Measurements from ENCODE around the gene METTL26.

METTL26 gene

GRCh38 chr16:661184-661821, 25.2 kb upstream of the METTL26 start:
- TF ChIP-seq TAF1 (IDR thresholded peaks at IDR 0.05; ENCODE audit: low read depth, low read length) (no peak), POU2F2 (IDR thresholded peaks at IDR 0.05; ENCODE audit: low read depth, low read length) (no peak), POLR2AphosphoS5 (IDR thresholded peaks at IDR 0.05; ENCODE audit: low read depth, low read length) (no peak), SPI1 (IDR thresholded peaks at IDR 0.05; ENCODE audit: low read depth, low read length) (no peak), POLR2A (IDR thresholded peaks at IDR 0.05; ENCODE audit: low read depth, low read length) (no peak)
- no peak for DNase-seq (ENCODE audit: insufficient read length, low spot score)
- no peak for FAIRE-seq

- FAIRE-seq, result peak; percentile 88
- no peak for TF ChIP-seq POU2F2 (IDR thresholded peaks at IDR 0.05; ENCODE audit: low read depth, low read length)
- no peak for TF ChIP-seq POLR2AphosphoS5 (IDR thresholded peaks at IDR 0.05; ENCODE audit: low read depth, low read length)
- no peak for TF ChIP-seq TAF1 (IDR thresholded peaks at IDR 0.05; ENCODE audit: low read depth, low read length)
- TF ChIP-seq SPI1 (IDR thresholded peaks at IDR 0.05; ENCODE audit: low read depth, low read length), result no peak
- TF ChIP-seq PAX5 (IDR thresholded peaks at IDR 0.05; ENCODE audit: insufficient read depth, low read length, severe bottlenecking), result no peak
- no peak for TF ChIP-seq POLR2A (IDR thresholded peaks at IDR 0.05; ENCODE audit: low read depth, low read length)
Observed at GRCh38 chr16:660459-661183, 24.5 kb upstream of the METTL26 start.

GRCh38 chr16:660132-660458, 24.0 kb upstream of the METTL26 start:
- DNase-seq (ENCODE audit: insufficient read length, low spot score), result no peak
- TF ChIP-seq POU2F2 (IDR thresholded peaks at IDR 0.05; ENCODE audit: low read depth, low read length), result no peak
- no peak for TF ChIP-seq PAX5 (IDR thresholded peaks at IDR 0.05; ENCODE audit: insufficient read depth, low read length, severe bottlenecking)
- TF ChIP-seq TAF1 (IDR thresholded peaks at IDR 0.05; ENCODE audit: low read depth, low read length), result no peak
- no peak for TF ChIP-seq POLR2A (IDR thresholded peaks at IDR 0.05; ENCODE audit: low read depth, low read length)
- TF ChIP-seq SPI1 (IDR thresholded peaks at IDR 0.05; ENCODE audit: low read depth, low read length), result no peak
- no peak for TF ChIP-seq POLR2AphosphoS5 (IDR thresholded peaks at IDR 0.05; ENCODE audit: low read depth, low read length)
- FAIRE-seq, result no peak

More at GRCh38 chr16:660459-661183, 24.5 kb upstream of the METTL26 start:
- peak; percentile 97 for DNase-seq (ENCODE audit: insufficient read length, low spot score)

GRCh38 chr16:659618-660017, 23.5 kb upstream of the METTL26 start:
- TF ChIP-seq PAX5 (IDR thresholded peaks at IDR 0.05; ENCODE audit: insufficient read depth, low read length, severe bottlenecking) (no peak), POU2F2 (IDR thresholded peaks at IDR 0.05; ENCODE audit: low read depth, low read length) (no peak), POLR2A (IDR thresholded peaks at IDR 0.05; ENCODE audit: low read depth, low read length) (no peak), POLR2AphosphoS5 (IDR thresholded peaks at IDR 0.05; ENCODE audit: low read depth, low read length) (no peak), TAF1 (IDR thresholded peaks at IDR 0.05; ENCODE audit: low read depth, low read length) (no peak), SPI1 (IDR thresholded peaks at IDR 0.05; ENCODE audit: low read depth, low read length) (no peak)
- DNase-seq (ENCODE audit: insufficient read length, low spot score) (no peak), FAIRE-seq (no peak)

- DNase-seq (ENCODE audit: insufficient read length, low spot score) (no peak), FAIRE-seq (no peak)
- TF ChIP-seq POLR2A (IDR thresholded peaks at IDR 0.05; ENCODE audit: low read depth, low read length) (no peak), SPI1 (IDR thresholded peaks at IDR 0.05; ENCODE audit: low read depth, low read length) (no peak)
Observed at GRCh38 chr16:658679-659571, 22.8 kb upstream of the METTL26 start.

DNA sequence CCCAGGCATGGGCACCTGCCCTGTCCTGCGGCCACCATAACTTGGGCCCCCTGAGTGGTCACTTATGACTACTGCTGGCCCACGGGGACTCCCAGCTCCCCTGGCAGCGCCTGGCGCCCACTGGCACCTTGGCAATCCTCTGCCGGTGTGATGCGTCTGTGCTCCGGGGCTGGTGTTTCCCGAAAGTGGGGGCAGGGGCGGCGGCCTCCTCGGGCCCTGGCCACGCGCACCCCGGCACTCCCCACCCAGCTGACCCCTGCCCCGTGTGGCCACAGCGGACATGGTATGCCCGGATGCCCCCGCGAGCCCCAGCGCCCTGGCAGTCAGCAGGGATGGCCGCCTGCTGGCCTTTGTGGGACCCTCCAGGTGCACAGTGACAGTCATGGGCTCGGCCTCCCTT, 21.4 kb upstream of the METTL26 start:
- DNase-seq (ENCODE audit: insufficient read length, low spot score), result no peak
- no peak for FAIRE-seq
- TF ChIP-seq POU2F2 (IDR thresholded peaks at IDR 0.05; ENCODE audit: low read depth, low read length) (no peak), TAF1 (IDR thresholded peaks at IDR 0.05; ENCODE audit: low read depth, low read length) (no peak), SPI1 (IDR thresholded peaks at IDR 0.05; ENCODE audit: low read depth, low read length) (no peak), POLR2A (IDR thresholded peaks at IDR 0.05; ENCODE audit: low read depth, low read length) (no peak), POLR2AphosphoS5 (IDR thresholded peaks at IDR 0.05; ENCODE audit: low read depth, low read length) (no peak)

DNA sequence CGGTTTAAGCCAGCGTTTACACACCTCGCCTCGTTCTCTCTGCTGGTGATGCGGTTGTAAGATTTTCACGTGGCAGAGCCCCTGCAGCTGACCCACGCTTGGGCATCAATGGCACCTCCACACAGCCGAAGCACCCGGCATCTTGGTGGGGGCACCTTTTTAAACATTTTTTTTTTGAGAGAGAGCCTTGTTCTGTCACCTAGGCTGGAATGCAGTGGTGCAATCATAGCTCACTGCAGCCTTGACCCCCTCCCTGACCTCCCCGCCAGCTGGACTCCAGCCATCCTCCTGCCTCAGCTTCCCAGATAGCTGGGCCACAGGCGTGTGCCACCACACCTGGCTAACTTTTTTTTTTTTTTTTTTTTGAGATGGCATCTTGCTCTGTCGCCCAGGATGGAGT, 17.9 kb upstream of the METTL26 start:
- TF ChIP-seq TAF1 (IDR thresholded peaks at IDR 0.05; ENCODE audit: low read depth, low read length), result no peak
- TF ChIP-seq POU2F2 (IDR thresholded peaks at IDR 0.05; ENCODE audit: low read depth, low read length), result no peak
- no peak for TF ChIP-seq SPI1 (IDR thresholded peaks at IDR 0.05; ENCODE audit: low read depth, low read length)
- no peak for TF ChIP-seq PAX5 (IDR thresholded peaks at IDR 0.05; ENCODE audit: insufficient read depth, low read length, severe bottlenecking)
- no peak for TF ChIP-seq POLR2A (IDR thresholded peaks at IDR 0.05; ENCODE audit: low read depth, low read length)
- TF ChIP-seq POLR2AphosphoS5 (IDR thresholded peaks at IDR 0.05; ENCODE audit: low read depth, low read length), result no peak
- DNase-seq (ENCODE audit: insufficient read length, low spot score) (no peak), FAIRE-seq (no peak)

- FAIRE-seq (no peak), DNase-seq (ENCODE audit: insufficient read length, low spot score) (no peak)
- TF ChIP-seq TAF1 (IDR thresholded peaks at IDR 0.05; ENCODE audit: low read depth, low read length) (no peak), PAX5 (IDR thresholded peaks at IDR 0.05; ENCODE audit: insufficient read depth, low read length, severe bottlenecking) (no peak), POLR2A (IDR thresholded peaks at IDR 0.05; ENCODE audit: low read depth, low read length) (no peak), POU2F2 (IDR thresholded peaks at IDR 0.05; ENCODE audit: low read depth, low read length) (no peak), SPI1 (IDR thresholded peaks at IDR 0.05; ENCODE audit: low read depth, low read length) (no peak), POLR2AphosphoS5 (IDR thresholded peaks at IDR 0.05; ENCODE audit: low read depth, low read length) (no peak)
Observed at GRCh38 chr16:652454-653305, 16.6 kb upstream of the METTL26 start.

All from GM12891 (cell line).